Cortex of kidney (tissue), 1 donor: ENCODE data around the gene COPE.

Source experiments
- DNase-seq: peaks from one replicate; lab custom pipeline; 2025; lab: John Stamatoyannopoulos, UW

Gene COPE

GRCh38 chr19:18866800-18867123 is 52.4 kb downstream of the COPE start:
- DNase-seq, result no peak

- DNase-seq, result no peak
Measured at GRCh38 chr19:18865973-18866799, 53.0 kb downstream of the COPE start.

DNA sequence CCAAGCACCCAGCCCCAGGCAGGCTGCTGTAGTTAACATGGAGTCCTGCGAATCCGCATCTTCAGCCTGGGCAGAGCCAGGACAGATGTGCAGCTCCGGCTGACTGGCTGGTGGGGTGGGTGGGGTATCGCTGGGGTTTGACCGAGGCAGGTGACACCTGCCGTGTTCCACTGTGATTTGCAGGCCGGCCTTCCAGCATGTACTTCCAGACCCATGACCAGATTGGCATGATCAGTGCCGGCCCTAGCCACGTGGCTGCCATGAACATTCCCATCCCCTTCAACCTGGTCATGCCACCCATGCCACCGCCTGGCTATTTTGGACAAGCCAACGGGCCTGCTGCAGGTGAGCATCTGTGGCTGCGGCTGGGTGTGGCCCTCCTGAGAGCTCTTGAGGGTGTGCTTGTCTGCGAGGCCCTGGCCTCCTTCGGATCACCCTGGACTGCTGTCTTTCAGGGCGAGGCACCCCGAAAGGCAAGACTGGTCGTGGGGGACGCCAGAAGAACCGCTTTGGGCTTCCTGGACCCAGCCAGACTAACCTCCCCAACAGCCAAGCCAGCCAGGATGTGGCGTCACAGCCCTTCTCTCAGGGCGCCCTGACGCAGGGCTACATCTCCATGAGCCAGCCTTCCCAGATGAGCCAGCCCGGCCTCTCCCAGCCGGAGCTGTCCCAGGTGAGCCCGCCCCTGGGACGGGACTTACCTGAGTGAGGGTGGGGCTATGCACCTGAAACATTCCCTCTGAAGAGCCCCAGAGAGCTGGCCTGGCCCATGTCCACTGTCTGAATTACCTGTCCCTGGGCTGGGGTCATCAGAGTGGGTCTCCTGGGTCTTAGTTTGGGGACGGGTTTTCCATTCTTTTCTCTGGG is 53.8 kb downstream of the COPE start:
- no peak for DNase-seq

DNA sequence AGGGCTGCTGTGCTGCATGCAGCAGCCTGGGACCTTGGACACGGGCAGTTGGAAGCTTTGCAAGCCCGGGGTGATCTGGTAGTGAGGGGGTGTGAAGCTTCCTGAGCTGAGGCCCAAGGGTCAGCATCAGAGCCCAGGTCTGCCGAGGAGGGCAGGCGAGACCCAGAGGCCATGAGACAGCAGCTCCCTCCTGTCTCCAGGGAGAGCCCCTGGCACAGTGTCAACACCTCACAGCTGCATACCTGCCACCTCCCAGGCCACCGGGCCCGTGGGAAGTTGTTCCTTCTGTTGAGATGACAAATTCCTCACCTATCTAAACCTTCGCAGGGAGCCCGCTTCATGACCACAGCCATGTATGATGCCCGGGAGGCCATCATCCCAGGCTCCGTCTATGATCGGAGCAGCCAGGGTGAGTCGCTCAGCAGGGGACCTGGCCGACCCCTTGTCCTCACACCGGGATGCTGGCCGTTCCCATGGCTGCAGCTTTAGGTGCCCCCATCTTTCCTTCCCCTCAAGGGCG is 55.3 kb downstream of the COPE start:
- no peak for DNase-seq

- no peak for DNase-seq
Measured at GRCh38 chr19:18862976-18863842, 56.0 kb downstream of the COPE start.

DNA sequence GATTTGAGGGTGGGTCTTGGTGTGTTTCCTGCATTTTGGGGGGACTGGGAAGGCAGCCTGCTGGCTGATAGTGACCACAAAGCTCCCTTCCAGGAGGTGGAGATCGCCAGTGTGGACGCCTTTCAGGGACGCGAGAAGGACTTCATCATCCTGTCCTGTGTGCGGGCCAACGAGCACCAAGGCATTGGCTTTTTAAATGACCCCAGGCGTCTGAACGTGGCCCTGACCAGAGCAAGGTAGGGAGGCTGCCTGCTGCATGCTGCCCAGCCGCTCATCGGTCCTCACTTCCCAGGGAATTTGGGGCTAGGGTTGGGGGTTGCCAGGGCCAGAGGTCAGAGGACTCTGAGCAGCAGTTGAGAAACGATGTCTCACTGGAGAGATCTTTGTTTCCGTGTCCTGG is 57.3 kb downstream of the COPE start:
- no peak for DNase-seq

GRCh38 chr19:18861235-18861634 is 58.0 kb downstream of the COPE start:
- DNase-seq, result no peak

DNA sequence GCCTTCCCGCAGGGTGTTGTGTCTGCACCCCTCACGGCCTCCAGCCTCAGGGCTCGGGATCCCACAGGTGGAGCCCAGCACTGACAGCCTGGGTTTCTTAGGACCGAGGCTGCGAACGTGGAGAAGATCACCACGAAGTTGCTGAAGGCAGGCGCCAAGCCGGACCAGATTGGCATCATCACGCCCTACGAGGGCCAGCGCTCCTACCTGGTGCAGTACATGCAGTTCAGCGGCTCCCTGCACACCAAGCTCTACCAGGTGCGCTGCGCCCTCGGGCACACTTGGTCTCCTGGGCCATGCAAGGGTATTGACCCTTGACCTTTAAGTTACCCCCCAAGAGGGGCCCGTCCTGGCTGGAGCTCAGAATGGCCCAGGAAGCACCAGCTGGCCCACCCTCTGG is 58.5 kb downstream of the COPE start:
- no peak for DNase-seq

DNA sequence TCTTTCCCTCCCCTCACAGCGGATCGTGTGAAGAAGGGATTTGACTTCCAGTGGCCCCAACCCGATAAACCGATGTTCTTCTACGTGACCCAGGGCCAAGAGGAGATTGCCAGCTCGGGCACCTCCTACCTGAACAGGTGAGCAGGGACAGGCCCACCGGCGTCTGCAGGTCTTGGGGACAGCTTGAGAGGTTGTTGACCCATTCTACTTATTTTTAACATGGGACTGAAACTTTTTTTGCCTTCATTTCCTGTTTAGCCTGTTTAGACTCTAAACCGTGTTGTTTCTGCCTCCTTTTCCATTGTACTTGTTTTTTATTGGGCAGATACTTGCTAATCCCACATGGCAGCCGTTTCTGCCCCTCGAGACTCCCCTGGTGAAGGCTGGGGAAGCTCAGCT is 58.9 kb downstream of the COPE start:
- DNase-seq, result no peak

DNA sequence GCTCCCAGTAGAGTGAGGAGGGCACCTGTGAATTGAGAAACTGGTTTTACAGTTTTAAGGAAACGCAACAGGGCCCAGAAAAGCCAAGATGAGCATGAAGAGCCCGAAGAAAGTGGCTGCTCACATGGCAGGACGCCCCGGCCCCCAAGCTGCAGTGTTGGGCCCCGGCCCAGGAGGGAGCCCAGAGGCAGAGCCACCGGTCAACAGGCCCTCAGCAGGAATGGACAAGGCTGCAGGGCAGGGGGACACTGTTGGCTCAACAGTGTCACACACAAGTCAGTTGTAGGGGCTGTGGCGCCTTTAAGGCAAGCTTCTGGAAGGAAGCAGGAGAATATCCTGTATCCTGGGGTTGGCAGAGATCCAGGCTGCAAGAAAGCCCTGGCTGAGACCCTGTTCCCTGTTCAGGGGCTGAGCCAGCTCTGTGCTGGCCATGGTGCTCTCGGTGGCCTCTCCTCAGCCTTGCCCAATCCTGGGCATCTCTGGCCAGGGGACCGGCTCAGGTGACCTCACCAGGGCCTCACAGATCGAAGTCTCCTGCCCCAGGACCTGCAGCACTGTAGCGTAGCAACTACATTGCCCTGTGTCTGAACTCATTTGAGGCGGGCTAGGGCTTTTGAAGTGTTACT is 59.4 kb downstream of the COPE start:
- no peak for DNase-seq

GRCh38 chr19:18858906-18859646 is 60.1 kb downstream of the COPE start:
- DNase-seq, result no peak

GRCh38 chr19:18857223-18857622 is 62.0 kb downstream of the COPE start:
- no peak for DNase-seq

GRCh38 chr19:18856385-18857126 is 62.6 kb downstream of the COPE start:
- no peak for DNase-seq

DNA sequence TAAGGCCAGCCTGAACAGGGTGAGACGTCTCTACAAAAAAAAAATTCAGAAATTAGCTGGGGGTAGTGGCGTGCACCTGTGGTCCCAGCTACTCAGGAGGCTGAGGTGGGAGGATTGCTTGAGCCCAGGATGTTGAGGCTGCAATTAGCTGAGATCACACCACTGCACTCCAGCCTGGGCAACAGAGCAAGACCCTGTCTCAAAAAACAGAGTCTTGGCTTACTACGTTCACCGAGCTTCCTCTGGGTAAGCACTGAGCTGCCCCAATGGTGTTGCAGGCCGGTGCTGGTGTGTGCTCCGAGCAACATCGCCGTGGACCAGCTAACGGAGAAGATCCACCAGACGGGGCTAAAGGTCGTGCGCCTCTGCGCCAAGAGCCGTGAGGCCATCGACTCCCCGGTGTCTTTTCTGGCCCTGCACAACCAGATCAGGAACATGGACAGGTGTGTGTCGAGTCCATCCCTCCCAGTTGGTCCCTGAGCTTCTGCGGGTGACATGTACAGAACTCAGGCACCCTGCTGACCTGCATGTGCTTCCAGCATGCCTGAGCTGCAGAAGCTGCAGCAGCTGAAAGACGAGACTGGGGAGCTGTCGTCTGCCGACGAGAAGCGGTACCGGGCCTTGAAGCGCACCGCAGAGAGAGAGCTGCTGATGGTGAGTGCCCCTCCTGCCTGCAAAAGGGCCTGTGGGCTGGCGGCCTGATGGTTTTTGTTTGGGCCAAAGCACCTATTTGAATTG is 63.4 kb downstream of the COPE start:
- DNase-seq, result no peak

DNA sequence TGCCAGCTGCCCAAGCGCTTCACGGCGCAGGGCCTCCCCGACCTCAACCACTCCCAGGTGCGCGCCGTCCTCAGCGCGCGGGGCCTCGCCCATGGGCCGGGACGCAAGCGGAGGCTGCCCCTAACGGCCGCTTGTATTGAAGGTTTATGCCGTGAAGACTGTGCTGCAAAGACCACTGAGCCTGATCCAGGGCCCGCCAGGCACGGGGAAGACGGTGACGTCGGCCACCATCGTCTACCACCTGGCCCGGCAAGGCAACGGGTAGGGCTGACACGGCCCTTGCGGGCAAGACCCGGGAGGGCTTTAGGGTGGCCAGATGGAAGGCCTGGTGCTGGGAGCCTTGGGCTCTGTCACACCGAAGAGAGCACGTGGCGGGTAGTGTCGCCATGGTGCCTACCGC is 64.2 kb downstream of the COPE start:
- no peak for DNase-seq

- no peak for DNase-seq
Measured at GRCh38 chr19:18853755-18854427, 65.3 kb downstream of the COPE start.

DNA sequence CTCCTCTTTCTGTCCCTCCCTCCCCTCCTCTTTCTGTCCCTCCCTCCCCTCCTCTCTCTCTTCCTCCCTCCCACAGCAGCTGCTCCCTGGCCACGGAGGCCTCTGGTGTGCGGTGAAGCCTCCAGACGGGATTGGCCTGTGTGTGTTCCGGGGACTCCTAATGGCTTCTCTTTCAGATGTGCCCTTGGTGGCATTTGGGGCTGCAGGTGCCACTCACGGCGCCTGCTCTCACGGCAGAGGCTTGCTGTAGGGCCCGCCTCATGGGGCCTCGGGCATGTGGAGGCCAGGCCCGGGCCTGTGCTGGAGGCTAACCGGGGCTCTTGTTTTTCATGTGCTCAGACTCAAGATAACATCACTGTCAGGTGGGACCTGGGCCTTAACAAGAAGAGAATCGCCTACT is 66.5 kb downstream of the COPE start:
- DNase-seq, result no peak

- DNase-seq, result no peak
Measured at GRCh38 chr19:18851673-18852325, 67.4 kb downstream of the COPE start.
